Activated naive CD4-positive, alpha-beta T cell treated with anti-CD3 and anti-CD28 coated beads, Interleukin-2, amount 10 ng/mL, durations not matched to agents 7 days and 5 days (primary cell): ENCODE measurements around the gene SRSF8.

Experiments used
- CTCF ChIA-PET: fragments of 350-600 bp; sonication (Branson Sonifier 250); formaldehyde crosslinking; loops from one replicate; lab custom pipeline; 2021; ENCODE audit warnings: antibody characterized with exemption; lab: Charles Lee
- DNase-seq: peaks from one replicate; pipeline ENCODE4 v3.0.0-alpha.2; 2020
- H3K27ac Mint-ChIP-seq: one replicate; pipeline ENCODE4 v1.8.0; 2021; ENCODE audit warnings: mild to moderate bottlenecking, moderate library complexity, mixed read lengths
- H3K27me3 Mint-ChIP-seq: one replicate; pipeline ENCODE4 v1.8.0; 2021; ENCODE audit warnings: mild to moderate bottlenecking, mixed read lengths
- H3K36me3 Mint-ChIP-seq: one replicate; pipeline ENCODE4 v1.8.0; 2021; ENCODE audit warnings: mixed read lengths
- H3K4me1 Mint-ChIP-seq: one replicate; pipeline ENCODE4 v1.8.0; 2021; ENCODE audit warnings: mixed read lengths
- H3K4me3 Mint-ChIP-seq: one replicate; pipeline ENCODE4 v1.8.0; 2021; ENCODE audit warnings: mild to moderate bottlenecking, moderate library complexity, mixed read lengths
- H3K9me3 Mint-ChIP-seq: one replicate; pipeline ENCODE4 v1.8.0; 2021; ENCODE audit warnings: mixed read lengths

SRSF8 gene

GRCh38 chr11:95093548-95093947, 26.8 kb downstream of the SRSF8 start:
- peaks cover 71% of the 10 kb centered on the region for H3K4me1 Mint-ChIP-seq
- CTCF ChIA-PET = interaction anchor here (0.7 to 8.1 kb wide), 13 partner anchors 9 to 1323 kb away, joined by 3 to 143 read pairs (median 5); partner anchors contain the start of gene SRSF8
- no peaks in the 10 kb centered on the region for H3K9me3 Mint-ChIP-seq
- H3K27ac Mint-ChIP-seq = no peak overlapping the region
- no peak overlapping the region for H3K4me3 Mint-ChIP-seq
- no peak for DNase-seq
- H3K27me3 Mint-ChIP-seq = no peaks in the 10 kb centered on the region
- peaks cover 13% of the 10 kb centered on the region for H3K36me3 Mint-ChIP-seq

GRCh38 chr11:95095858-95096587, 29.3 kb downstream of the SRSF8 start:
- Mint-ChIP-seq H3K9me3 (no peaks in the 10 kb centered on the region), H3K4me3 (no peak overlapping the region), H3K36me3 (peaks cover 17% of the 10 kb centered on the region), H3K27me3 (no peaks in the 10 kb centered on the region), H3K27ac (no peak overlapping the region), H3K4me1 (peaks cover 55% of the 10 kb centered on the region)
- CTCF ChIA-PET = interaction anchor here (0.6 to 3.4 kb wide), 3 partner anchors 28 to 42 kb away, joined by 4 to 12 read pairs (median 4); no protein-coding TSS in a partner anchor
- no peak for DNase-seq

- no peak for DNase-seq
- Mint-ChIP-seq H3K27ac (no peak overlapping the region), H3K4me1 (peaks cover 43% of the 10 kb centered on the region), H3K36me3 (peaks cover 20% of the 10 kb centered on the region), H3K9me3 (no peaks in the 10 kb centered on the region), H3K4me3 (no peak overlapping the region), H3K27me3 (no peaks in the 10 kb centered on the region)
- CTCF ChIA-PET = interaction anchor here (1.3 kb wide), 2 partner anchors 12 to 23 kb away, joined by 3 read pairs; no protein-coding TSS in a partner anchor
These were observed 30.5 kb downstream of the SRSF8 start for GRCh38 chr11:95097209-95097608.

GRCh38 chr11:95098826-95099225, 32.1 kb downstream of the SRSF8 start:
- Mint-ChIP-seq H3K36me3 (peaks cover 19% of the 10 kb centered on the region), H3K27ac (no peak overlapping the region), H3K4me3 (no peak overlapping the region), H3K9me3 (no peaks in the 10 kb centered on the region), H3K4me1 (peaks cover 30% of the 10 kb centered on the region), H3K27me3 (no peaks in the 10 kb centered on the region)
- DNase-seq = no peak
- CTCF ChIA-PET = interaction anchor here (1.2 to 1.3 kb wide), 3 partner anchors 8 to 29 kb away, joined by 3 to 4 read pairs (median 4); no protein-coding TSS in a partner anchor

- Mint-ChIP-seq H3K36me3 (peaks cover 17% of the 10 kb centered on the region), H3K4me1 (peaks cover 21% of the 10 kb centered on the region), H3K4me3 (no peak overlapping the region), H3K27me3 (no peaks in the 10 kb centered on the region), H3K9me3 (no peaks in the 10 kb centered on the region), H3K27ac (no peak overlapping the region)
- CTCF ChIA-PET = no interaction called here
- DNase-seq = no peak
These were observed 33.5 kb downstream of the SRSF8 start for GRCh38 chr11:95100191-95100648.

- H3K27me3 Mint-ChIP-seq = no peaks in the 10 kb centered on the region
- no peaks in the 10 kb centered on the region for H3K9me3 Mint-ChIP-seq
- H3K36me3 Mint-ChIP-seq = peaks cover 17% of the 10 kb centered on the region
- H3K27ac Mint-ChIP-seq = no peak overlapping the region
- no peak overlapping the region for H3K4me3 Mint-ChIP-seq
- DNase-seq = no peak
- peaks cover 13% of the 10 kb centered on the region for H3K4me1 Mint-ChIP-seq
- CTCF ChIA-PET = interaction anchor here (1.6 to 2.8 kb wide), 2 partner anchors 8 to 10 kb away, joined by 4 to 18 read pairs; no protein-coding TSS in a partner anchor
These were observed 34.3 kb downstream of the SRSF8 start for GRCh38 chr11:95100856-95101507.

GRCh38 chr11:95101935-95102334, 35.2 kb downstream of the SRSF8 start:
- no peaks in the 10 kb centered on the region for H3K27me3 Mint-ChIP-seq
- CTCF ChIA-PET = interaction anchor here (1.6 to 2.8 kb wide), 3 partner anchors 9 to 32 kb away, joined by 4 to 18 read pairs (median 5); no protein-coding TSS in a partner anchor
- H3K36me3 Mint-ChIP-seq = peaks cover 17% of the 10 kb centered on the region
- H3K9me3 Mint-ChIP-seq = no peaks in the 10 kb centered on the region
- H3K4me3 Mint-ChIP-seq = no peak overlapping the region
- no peak for DNase-seq
- peaks cover 9% of the 10 kb centered on the region for H3K4me1 Mint-ChIP-seq
- H3K27ac Mint-ChIP-seq = no peak overlapping the region

GRCh38 chr11:95102733-95103132, 36.0 kb downstream of the SRSF8 start:
- H3K27me3 Mint-ChIP-seq = no peaks in the 10 kb centered on the region
- DNase-seq = no peak
- H3K36me3 Mint-ChIP-seq = peaks cover 12% of the 10 kb centered on the region
- CTCF ChIA-PET = interaction anchor here (0.6 to 2.8 kb wide), 4 partner anchors 9 to 33 kb away, joined by 3 to 18 read pairs (median 4); no protein-coding TSS in a partner anchor
- H3K9me3 Mint-ChIP-seq = no peaks in the 10 kb centered on the region
- H3K27ac Mint-ChIP-seq = no peak overlapping the region
- no peak overlapping the region for H3K4me3 Mint-ChIP-seq
- peaks cover 4% of the 10 kb centered on the region for H3K4me1 Mint-ChIP-seq

- no peaks in the 10 kb centered on the region for H3K9me3 Mint-ChIP-seq
- H3K27ac Mint-ChIP-seq = no peak overlapping the region
- H3K4me3 Mint-ChIP-seq = no peak overlapping the region
- H3K36me3 Mint-ChIP-seq = peaks cover 6% of the 10 kb centered on the region
- no peaks in the 10 kb centered on the region for H3K27me3 Mint-ChIP-seq
- no peak for DNase-seq
- peaks cover 4% of the 10 kb centered on the region for H3K4me1 Mint-ChIP-seq
- CTCF ChIA-PET = interaction anchor here (2.8 kb wide), 1 partner anchor 10 kb away, joined by 18 read pairs; no protein-coding TSS in a partner anchor
These were observed 37.0 kb downstream of the SRSF8 start for GRCh38 chr11:95103701-95104100.

- Mint-ChIP-seq H3K27me3 (no peaks in the 10 kb centered on the region), H3K4me1 (peaks cover 4% of the 10 kb centered on the region), H3K27ac (no peak overlapping the region), H3K36me3 (peaks cover 5% of the 10 kb centered on the region), H3K4me3 (no peak overlapping the region), H3K9me3 (no peaks in the 10 kb centered on the region)
- no peak for DNase-seq
- CTCF ChIA-PET = no interaction called here
These were observed 37.6 kb downstream of the SRSF8 start for GRCh38 chr11:95104121-95104830.

- Mint-ChIP-seq H3K9me3 (no peaks in the 10 kb centered on the region), H3K4me3 (no peak overlapping the region), H3K36me3 (peaks cover 5% of the 10 kb centered on the region), H3K4me1 (peaks cover 4% of the 10 kb centered on the region), H3K27me3 (no peaks in the 10 kb centered on the region), H3K27ac (no peak overlapping the region)
- CTCF ChIA-PET = no interaction called here
- DNase-seq = no peak
These were observed 38.1 kb downstream of the SRSF8 start for GRCh38 chr11:95104856-95105255.

- H3K9me3 Mint-ChIP-seq = no peaks in the 10 kb centered on the region
- peaks cover 5% of the 10 kb centered on the region for H3K36me3 Mint-ChIP-seq
- no peaks in the 10 kb centered on the region for H3K4me1 Mint-ChIP-seq
- CTCF ChIA-PET = interaction anchor here (1.0 to 1.2 kb wide), 3 partner anchors 18 to 597 kb away, joined by 3 read pairs; partner anchors contain the start of gene ENDOD1
- no peaks in the 10 kb centered on the region for H3K27me3 Mint-ChIP-seq
- no peak for DNase-seq
- no peak overlapping the region for H3K27ac Mint-ChIP-seq
- no peak overlapping the region for H3K4me3 Mint-ChIP-seq
These were observed 41.5 kb downstream of the SRSF8 start for GRCh38 chr11:95108159-95108611.

GRCh38 chr11:95108671-95109551, 42.2 kb downstream of the SRSF8 start:
- Mint-ChIP-seq H3K9me3 (no peaks in the 10 kb centered on the region), H3K27ac (no peak overlapping the region), H3K4me1 (no peaks in the 10 kb centered on the region), H3K27me3 (no peaks in the 10 kb centered on the region), H3K36me3 (peaks cover 5% of the 10 kb centered on the region), H3K4me3 (no peak overlapping the region)
- no peak for DNase-seq
- CTCF ChIA-PET = interaction anchor here (0.9 to 1.2 kb wide), 4 partner anchors 15 to 596 kb away, joined by 3 read pairs; partner anchors contain the start of gene ENDOD1
